Vagina (tissue), 2 donors: ENCODE results near the gene FOXE3. TPM values are rescaled to one million over a fixed set of nuclear protein-coding genes. Genes with fewer than 3 reads are reported as not detected.

ENCODE experiments used
- DNase-seq, 2 donors: peaks; one replicate each; pipeline ENCODE4 v3.0.0-alpha.2; 2017; ENCODE audit errors: extremely low spot score in 2 of 2
- H3K27ac ChIP-seq: fragments of 200-600 bp; sonication (generic); one replicate; pipeline ENCODE4 v1.5.1; 2019
- H3K27me3 ChIP-seq: fragments of 200-600 bp; sonication (generic); one replicate; pipeline ENCODE4 v1.5.1; 2019
- H3K36me3 ChIP-seq, 2 donors: fragments of 200-600 bp; sonication (generic); one replicate each; pipeline ENCODE4 v1.5.1; 2017 to 2019
- H3K4me1 ChIP-seq: fragments of 200-600 bp; sonication (generic); one replicate; pipeline ENCODE4 v1.5.1; 2019
- H3K4me3 ChIP-seq, 2 donors: fragments of 200-600 bp; sonication (generic); 1 replicate in 1 of 2; 2 replicates in 1 of 2; pipeline ENCODE4 v1.5.1; 2016 to 2019
- H3K9me3 ChIP-seq: fragments of 200-600 bp; sonication (generic); one replicate; pipeline ENCODE4 v1.5.1; 2019
- POLR2A ChIP-seq, 2 donors: fragments of 450-650 bp; IDR thresholded peaks; one replicate each; pipeline ENCODE4 v1.6.1; 2017; ENCODE audit warnings: antibody characterized with exemption in 2 of 2, mild to moderate bottlenecking in 2 of 2, moderate library complexity in 2 of 2
- POLR2AphosphoS5 ChIP-seq, 2 donors: sonication (generic); formaldehyde crosslinking; IDR thresholded peaks; one replicate each; pipeline ENCODE4 v1.9.0; 2017; ENCODE audit warnings: antibody characterized with exemption in 2 of 2, mild to moderate bottlenecking in 2 of 2, low read depth in 1 of 2; ENCODE audit not compliant: insufficient read depth in 1 of 2
- intact Hi-C: fragments of 100-400 bp; cut with DNase I; formaldehyde crosslinking; loops from one replicate; pipeline ENCODE4 v1.15.1; 2023
- total RNA-seq: library from RNA; depleted of rRNA; stranded (reverse); fragments of >200 nt; gene quantifications from one replicate; pipeline ENCODE4 v1.2.3, GENCODE V29; 2016
- TF ChIP-seq, protein P1 (sequence below), 3 experiments: fragments of 450-650 bp in 2 of 3; fragments of 200-600 bp in 1 of 3; sonication (generic) in 1 of 3; IDR thresholded peaks; one replicate each; pipeline ENCODE4 v1.5.1; 2017 to 2019; ENCODE audit warnings: antibody characterized with exemption in 3 of 3, mild to moderate bottlenecking in 2 of 3, moderate library complexity in 2 of 3

The FOXE3 gene
- total RNA-seq, 1 donor from 2014 or later: not detected

DNA sequence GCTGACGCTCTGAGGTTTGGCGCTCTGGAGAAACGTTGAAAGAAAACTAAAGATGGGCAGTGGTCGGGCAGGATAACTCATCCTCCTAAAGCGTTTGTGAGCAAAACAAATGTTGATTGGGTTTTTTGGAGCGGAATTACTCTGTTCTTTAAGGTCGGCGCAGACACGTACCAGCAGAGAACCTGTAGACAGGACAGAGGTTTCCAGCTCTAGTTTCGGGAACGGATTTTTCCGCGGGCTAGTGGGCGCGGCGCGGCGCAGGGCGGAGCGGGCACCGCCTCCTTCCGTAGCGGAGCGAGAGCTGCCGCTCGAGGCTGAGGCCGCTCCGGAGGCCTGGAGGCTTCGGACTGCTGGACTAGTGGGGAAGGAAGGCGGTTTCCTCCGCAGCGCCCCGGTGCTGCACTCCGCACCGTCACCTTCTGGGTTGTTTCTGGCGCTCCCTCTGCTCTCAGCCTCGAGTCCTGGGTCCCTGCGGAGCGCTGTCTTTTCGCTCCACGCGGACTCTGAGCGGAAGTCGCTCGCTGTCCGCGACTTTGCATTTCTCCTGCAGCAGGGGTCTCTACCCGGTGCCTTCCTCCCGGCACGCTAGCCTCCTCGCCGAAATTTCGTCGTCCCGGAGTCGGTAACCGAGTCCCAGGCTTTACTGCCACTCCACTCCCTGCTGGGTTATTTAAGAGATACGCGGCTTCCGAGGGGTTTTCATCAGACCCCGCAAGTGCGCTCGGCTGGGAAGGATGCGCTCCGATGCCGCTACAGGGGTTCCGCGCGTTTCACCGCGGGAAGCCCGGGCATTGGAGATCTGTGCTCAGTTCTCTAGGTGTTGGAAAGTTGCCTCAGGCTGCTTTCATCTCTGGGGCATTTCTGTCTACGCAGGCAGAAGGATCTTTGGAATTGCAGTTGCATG lies 28.7 kb downstream of the FOXE3 start:
- Histone ChIP-seq H3K27me3 (peaks cover 17% of the 10 kb centered on the region), H3K4me3 (peak overlapping the region; percentile 3 to 22), H3K4me1 (peaks cover 20% of the 10 kb centered on the region), H3K9me3 (no peaks in the 10 kb centered on the region), H3K27ac (no peak overlapping the region), H3K36me3 (no peaks in the 10 kb centered on the region)
- intact Hi-C loops: no loop called here
- TF ChIP-seq, protein P1, sequence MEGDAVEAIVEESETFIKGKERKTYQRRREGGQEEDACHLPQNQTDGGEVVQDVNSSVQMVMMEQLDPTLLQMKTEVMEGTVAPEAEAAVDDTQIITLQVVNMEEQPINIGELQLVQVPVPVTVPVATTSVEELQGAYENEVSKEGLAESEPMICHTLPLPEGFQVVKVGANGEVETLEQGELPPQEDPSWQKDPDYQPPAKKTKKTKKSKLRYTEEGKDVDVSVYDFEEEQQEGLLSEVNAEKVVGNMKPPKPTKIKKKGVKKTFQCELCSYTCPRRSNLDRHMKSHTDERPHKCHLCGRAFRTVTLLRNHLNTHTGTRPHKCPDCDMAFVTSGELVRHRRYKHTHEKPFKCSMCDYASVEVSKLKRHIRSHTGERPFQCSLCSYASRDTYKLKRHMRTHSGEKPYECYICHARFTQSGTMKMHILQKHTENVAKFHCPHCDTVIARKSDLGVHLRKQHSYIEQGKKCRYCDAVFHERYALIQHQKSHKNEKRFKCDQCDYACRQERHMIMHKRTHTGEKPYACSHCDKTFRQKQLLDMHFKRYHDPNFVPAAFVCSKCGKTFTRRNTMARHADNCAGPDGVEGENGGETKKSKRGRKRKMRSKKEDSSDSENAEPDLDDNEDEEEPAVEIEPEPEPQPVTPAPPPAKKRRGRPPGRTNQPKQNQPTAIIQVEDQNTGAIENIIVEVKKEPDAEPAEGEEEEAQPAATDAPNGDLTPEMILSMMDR (IDR thresholded peaks at IDR 0.05): no peak
- no peak for TF ChIP-seq POLR2AphosphoS5 (IDR thresholded peaks at IDR 0.05; ENCODE audit: insufficient read depth in 1 of 2, low read depth in 1 of 2)
- DNase-seq: no peak

DNA sequence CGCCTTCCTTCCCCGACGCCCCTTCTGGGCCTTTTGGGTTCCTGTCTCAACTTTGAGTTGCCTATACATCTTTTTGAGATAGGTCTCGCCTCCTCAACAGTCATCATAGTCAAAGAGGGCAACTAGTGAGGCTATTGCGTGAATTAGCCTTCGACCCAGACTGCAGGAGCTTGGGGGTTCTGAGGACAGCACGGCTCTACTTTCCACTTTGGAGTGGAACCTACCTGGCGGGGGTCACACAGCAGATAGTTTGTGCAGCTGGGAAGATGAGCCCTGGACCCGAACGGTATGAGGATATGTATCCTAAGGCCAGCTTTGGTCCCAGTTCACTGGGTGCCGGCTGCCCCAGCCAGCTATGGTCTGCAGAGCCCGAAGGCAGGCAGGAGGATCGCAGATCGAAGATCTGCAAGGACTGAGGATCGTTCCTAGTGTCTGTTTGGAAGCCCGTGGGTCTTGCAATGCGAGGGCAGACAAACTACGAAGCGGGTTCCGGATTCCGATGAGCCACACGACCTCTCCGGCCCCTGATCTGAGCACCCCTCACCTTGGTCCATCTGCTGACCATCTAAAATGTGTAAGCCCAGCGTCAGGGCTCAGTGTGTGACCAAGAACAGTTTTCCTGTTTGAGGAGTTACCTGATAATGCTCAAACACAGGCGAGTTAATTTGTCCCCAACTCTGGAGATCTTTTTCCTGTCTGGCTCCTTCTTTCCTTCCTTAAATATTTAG lies 29.9 kb downstream of the FOXE3 start:
- intact Hi-C loops: no loop called here
- no peak for DNase-seq
- H3K4me1 ChIP-seq: peaks cover 20% of the 10 kb centered on the region
- peaks cover 17% of the 10 kb centered on the region for H3K27me3 ChIP-seq
- no peaks in the 10 kb centered on the region for H3K36me3 ChIP-seq
- TF ChIP-seq POLR2A (IDR thresholded peaks at IDR 0.05) (no peak), POLR2AphosphoS5 (IDR thresholded peaks at IDR 0.05; ENCODE audit: insufficient read depth in 1 of 2, low read depth in 1 of 2) (no peak)
- TF ChIP-seq, protein P1 (IDR thresholded peaks at IDR 0.05): no peak
- no peak overlapping the region for H3K4me3 ChIP-seq
- no peak overlapping the region for H3K27ac ChIP-seq
- H3K9me3 ChIP-seq: no peaks in the 10 kb centered on the region

DNA sequence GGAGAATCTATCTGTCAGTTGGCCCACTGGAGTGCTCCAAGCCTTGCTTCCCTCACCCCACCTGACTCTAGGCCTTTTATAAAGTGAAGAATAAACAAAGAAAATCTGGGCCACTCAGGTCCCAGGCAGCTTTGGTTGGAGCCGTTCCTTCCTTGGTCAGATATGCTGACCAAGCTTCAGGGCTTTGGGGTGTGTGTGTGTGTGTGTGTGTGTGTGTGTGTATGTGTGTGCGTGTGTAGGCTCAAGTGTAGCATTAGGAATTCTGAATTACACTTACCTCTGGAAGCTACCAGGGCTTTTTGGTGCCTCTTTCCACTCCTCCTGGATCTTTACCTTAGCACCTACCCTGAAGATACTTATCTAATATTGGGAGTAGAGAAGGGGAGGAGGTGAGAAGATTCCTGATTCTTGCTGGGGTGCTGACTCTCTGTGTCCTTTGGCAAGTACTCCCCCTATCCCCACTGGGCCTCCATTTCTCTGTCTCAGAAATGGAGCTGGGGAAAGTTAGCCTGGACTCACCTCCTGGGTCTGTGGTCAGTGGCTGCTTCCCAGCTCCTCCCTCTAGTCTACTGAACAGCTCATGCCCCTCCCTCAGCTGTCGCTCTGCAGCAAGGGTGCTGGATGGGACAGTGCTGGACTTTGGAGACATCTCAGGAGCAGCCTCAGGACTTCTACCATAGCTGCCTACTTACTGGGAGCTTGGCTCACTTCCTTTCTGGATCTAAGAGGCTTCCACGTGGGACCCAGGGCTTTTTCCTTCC lies 32.6 kb downstream of the FOXE3 start:
- H3K4me1 ChIP-seq: peaks cover 20% of the 10 kb centered on the region
- TF ChIP-seq, protein P1 (IDR thresholded peaks at IDR 0.05): no peak
- no peak overlapping the region for H3K27ac ChIP-seq
- no peak overlapping the region for H3K4me3 ChIP-seq
- DNase-seq: no peak
- peaks cover 6% of the 10 kb centered on the region for H3K27me3 ChIP-seq
- no peaks in the 10 kb centered on the region for H3K36me3 ChIP-seq
- intact Hi-C loops: no loop called here
- no peaks in the 10 kb centered on the region for H3K9me3 ChIP-seq

DNA sequence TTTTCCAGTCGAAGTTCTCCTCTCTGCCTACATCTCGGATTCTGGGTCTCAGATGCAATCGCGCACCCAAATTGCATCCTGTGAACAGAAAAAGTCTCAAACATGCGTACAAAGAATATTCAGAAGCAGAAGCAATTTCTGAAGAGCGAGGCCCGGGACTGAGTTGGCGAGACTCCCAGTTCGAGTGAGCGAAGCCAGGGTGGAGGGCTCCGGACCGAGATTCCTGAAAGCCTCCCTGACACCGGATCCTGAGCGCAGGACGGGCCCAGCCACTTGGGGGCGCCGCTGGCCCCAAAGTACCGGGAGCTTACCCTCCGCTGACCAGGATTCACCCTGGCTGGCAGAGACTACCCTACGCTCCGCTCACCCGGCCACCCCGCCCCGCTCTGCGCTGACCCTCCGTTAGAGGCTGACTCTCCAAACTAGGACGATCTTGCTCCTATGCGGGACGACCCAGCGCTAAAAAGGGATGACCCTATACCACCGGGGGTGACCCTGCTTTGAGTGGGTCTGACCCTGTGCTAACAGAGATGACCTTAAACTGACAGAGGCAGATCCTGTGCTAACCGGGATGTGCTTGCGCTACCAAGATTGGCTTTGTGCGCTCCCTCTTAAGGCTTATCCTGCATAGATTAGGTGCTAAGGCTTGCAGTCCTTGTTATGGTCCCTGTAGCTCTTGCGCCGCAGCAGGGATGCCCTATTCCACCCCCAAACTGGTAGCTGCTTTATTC lies 33.9 kb downstream of the FOXE3 start:
- Histone ChIP-seq H3K36me3 (no peaks in the 10 kb centered on the region), H3K27ac (no peak overlapping the region), H3K4me3 (no peak overlapping the region), H3K4me1 (peaks cover 8% of the 10 kb centered on the region), H3K9me3 (no peaks in the 10 kb centered on the region), H3K27me3 (peaks cover 4% of the 10 kb centered on the region)
- no peak for DNase-seq
- intact Hi-C loops: no loop called here
- TF ChIP-seq, protein P1 (IDR thresholded peaks at IDR 0.05): no peak
- TF ChIP-seq POLR2A (IDR thresholded peaks at IDR 0.05) (no peak), POLR2AphosphoS5 (IDR thresholded peaks at IDR 0.05; ENCODE audit: insufficient read depth in 1 of 2, low read depth in 1 of 2) (no peak)
